NT2/D1 (cell line): Measurements from ENCODE around the gene STX11.

ENCODE experiments used
- DNase-seq: peaks from one replicate; pipeline ENCODE4 v3.0.0-alpha.2; 2011; ENCODE audit warnings: low read depth, low spot score
- H3K27me3 ChIP-seq: 2 replicates; pipeline ENCODE4 v1.6.0; 2011; ENCODE audit warnings: mild to moderate bottlenecking; ENCODE audit not compliant: insufficient read length, insufficient read depth
- H3K36me3 ChIP-seq: 2 replicates; pipeline ENCODE4 v1.6.1; 2011; ENCODE audit warnings: mild to moderate bottlenecking, low read length, mixed read lengths; ENCODE audit not compliant: insufficient read depth, insufficient read length
- H3K4me1 ChIP-seq: 2 replicates; pipeline ENCODE4 v1.5.1; 2011; ENCODE audit not compliant: insufficient read depth, insufficient read length
- H3K4me3 ChIP-seq: 2 replicates; pipeline ENCODE4 v1.5.1; 2011; ENCODE audit warnings: low read depth; ENCODE audit not compliant: insufficient read length
- H3K9ac ChIP-seq: 2 replicates; pipeline ENCODE4 v1.6.0; 2011; ENCODE audit warnings: low read depth; ENCODE audit not compliant: insufficient read length
- H3K9me3 ChIP-seq: 2 replicates; pipeline ENCODE4 v1.5.1; 2011; ENCODE audit warnings: mild to moderate bottlenecking, low read length; ENCODE audit not compliant: insufficient read depth
- SUZ12 ChIP-seq: IDR thresholded peaks from 2 replicates; pipeline ENCODE4 v1.6.1; 2011; ENCODE audit not compliant: insufficient read length, insufficient read depth; ENCODE audit errors: extremely low read depth
- YY1 ChIP-seq: IDR thresholded peaks from 2 replicates; pipeline ENCODE4 v1.6.1; 2011; ENCODE audit not compliant: insufficient read length, insufficient read depth
- ZNF274 ChIP-seq: IDR thresholded peaks from 2 replicates; pipeline ENCODE4 v1.6.1; 2011; ENCODE audit warnings: mild to moderate bottlenecking, low read depth, low read length

Gene STX11

DNA sequence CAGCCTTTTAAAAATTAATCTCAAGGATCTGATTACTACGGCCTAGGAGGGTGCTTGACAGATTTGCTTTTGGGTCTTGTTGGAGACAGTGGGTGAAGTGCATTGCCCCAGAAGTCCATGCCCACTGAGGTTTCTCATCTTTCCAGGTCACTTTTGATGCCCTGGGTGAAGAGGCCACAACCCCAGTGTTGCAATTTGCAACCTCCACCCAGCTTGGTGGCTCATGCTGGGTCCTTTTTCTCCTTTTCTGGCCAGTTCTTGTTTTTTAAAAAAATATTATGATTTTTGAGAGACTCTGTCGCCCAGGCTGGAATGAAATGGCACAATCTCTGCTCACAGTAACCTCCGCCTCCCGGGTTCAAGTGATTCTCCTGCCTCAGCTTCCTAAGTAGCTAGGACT is 9.4 kb downstream of the STX11 start:
- DNase-seq = no peak
- Histone ChIP-seq H3K27me3 (no peaks in the 10 kb centered on the region), H3K4me3 (no peak overlapping the region), H3K36me3 (no peaks in the 10 kb centered on the region), H3K9ac (no peak overlapping the region), H3K4me1 (no peaks in the 10 kb centered on the region), H3K9me3 (no peaks in the 10 kb centered on the region)
- TF ChIP-seq ZNF274 = no peak
- no peak for TF ChIP-seq YY1
- no peak for TF ChIP-seq SUZ12

DNA sequence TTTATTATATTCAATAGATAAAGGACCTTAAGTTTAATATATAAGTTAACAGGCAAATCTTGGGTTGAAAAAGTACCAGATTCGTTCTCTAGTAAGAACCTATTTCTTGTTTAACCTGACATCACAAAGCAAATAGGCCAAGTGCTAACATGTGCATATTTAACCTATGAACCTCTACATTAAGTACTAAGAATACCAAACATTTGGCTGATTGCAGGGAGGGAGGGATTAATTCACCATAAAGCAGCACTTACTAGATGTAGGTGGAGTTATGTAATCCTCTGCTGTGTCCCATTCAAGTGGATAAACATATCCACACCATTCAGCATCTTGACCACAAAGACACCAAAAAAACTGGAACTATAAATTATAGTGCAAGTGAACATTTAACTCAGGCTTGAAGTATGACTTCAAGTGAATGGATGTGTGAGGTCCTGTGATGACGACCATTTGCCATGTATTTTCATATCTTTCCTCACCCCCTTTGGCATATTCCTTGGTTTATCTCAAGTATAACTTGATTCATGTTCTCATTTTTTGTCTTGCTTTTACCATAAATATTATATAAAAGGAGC is 10.2 kb downstream of the STX11 start:
- H3K4me1 ChIP-seq = no peaks in the 10 kb centered on the region
- no peak for DNase-seq
- H3K27me3 ChIP-seq = no peaks in the 10 kb centered on the region
- H3K4me3 ChIP-seq = no peak overlapping the region
- no peaks in the 10 kb centered on the region for H3K36me3 ChIP-seq
- no peaks in the 10 kb centered on the region for H3K9me3 ChIP-seq
- H3K9ac ChIP-seq = no peak overlapping the region
- TF ChIP-seq ZNF274 = no peak
- TF ChIP-seq YY1 = no peak

DNA sequence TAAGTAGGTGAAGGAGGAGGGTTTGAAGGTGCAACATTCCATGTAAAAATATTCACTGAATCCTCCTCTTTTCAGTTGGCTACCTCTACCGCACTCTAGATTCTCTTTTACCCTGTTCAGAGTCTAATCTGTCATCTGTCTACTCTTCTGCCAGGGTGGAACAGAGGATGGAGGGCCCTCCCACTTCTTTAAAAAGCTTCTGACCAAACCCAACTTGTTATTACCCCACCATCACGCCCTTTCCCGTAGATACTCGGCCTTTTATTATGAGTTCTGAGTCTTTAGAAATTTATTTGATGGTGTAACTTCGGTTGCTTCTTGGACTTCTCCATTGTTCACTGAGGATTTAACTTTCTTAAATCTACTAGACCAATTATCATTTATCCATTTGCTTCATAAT is 11.7 kb downstream of the STX11 start:
- H3K4me1 ChIP-seq = no peaks in the 10 kb centered on the region
- H3K36me3 ChIP-seq = no peaks in the 10 kb centered on the region
- DNase-seq = no peak
- no peak overlapping the region for H3K9ac ChIP-seq
- no peak overlapping the region for H3K4me3 ChIP-seq
- H3K27me3 ChIP-seq = no peaks in the 10 kb centered on the region
- H3K9me3 ChIP-seq = no peaks in the 10 kb centered on the region
- TF ChIP-seq YY1 = no peak

DNA sequence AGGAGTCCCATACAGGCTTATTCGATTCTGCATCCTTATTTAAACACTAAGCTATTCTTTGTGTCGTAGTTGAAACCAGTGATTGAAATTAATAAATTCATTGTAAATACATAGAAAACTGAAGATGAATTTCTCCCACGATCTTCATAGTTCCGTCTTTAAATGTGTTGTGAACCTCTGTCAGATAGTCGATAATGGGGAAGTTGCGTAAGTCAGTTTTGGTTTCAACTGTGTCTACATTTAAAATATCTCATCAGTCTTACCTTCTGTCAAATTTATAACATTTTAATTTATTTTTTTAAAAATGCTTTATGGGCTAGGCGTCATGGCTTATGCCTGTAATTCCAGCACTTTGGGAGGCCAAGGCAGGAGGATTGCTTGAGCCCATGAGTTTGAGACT is 12.7 kb downstream of the STX11 start:
- Histone ChIP-seq H3K9ac (no peak overlapping the region), H3K27me3 (no peaks in the 10 kb centered on the region), H3K4me3 (no peak overlapping the region), H3K9me3 (no peaks in the 10 kb centered on the region), H3K36me3 (no peaks in the 10 kb centered on the region), H3K4me1 (no peaks in the 10 kb centered on the region)
- DNase-seq = no peak
- no peak for TF ChIP-seq YY1
- no peak for TF ChIP-seq SUZ12
- no peak for TF ChIP-seq ZNF274

DNA sequence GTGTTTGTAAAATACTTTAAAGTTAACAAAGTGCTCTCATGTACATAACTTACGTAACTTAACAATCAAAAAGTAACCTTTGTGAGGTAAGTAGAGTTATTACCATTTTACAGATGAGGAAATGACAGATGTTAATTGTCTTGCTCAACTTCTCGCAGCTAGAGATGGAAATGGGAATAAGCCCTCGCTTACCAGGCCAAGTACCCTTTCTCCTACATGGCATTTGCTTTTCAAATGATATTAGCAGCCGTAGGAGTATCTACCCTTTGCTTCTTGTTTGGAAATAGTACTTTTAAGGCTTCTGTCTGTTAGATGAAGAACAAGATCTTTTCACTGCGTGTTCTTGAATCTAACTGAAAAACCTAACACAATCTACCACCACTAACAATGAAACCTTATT is 15.5 kb downstream of the STX11 start:
- Histone ChIP-seq H3K4me1 (no peaks in the 10 kb centered on the region), H3K9me3 (no peaks in the 10 kb centered on the region), H3K4me3 (no peak overlapping the region), H3K36me3 (no peaks in the 10 kb centered on the region), H3K27me3 (no peaks in the 10 kb centered on the region), H3K9ac (no peak overlapping the region)
- DNase-seq = no peak
- TF ChIP-seq YY1 (no peak), ZNF274 (no peak), SUZ12 (no peak)

DNA sequence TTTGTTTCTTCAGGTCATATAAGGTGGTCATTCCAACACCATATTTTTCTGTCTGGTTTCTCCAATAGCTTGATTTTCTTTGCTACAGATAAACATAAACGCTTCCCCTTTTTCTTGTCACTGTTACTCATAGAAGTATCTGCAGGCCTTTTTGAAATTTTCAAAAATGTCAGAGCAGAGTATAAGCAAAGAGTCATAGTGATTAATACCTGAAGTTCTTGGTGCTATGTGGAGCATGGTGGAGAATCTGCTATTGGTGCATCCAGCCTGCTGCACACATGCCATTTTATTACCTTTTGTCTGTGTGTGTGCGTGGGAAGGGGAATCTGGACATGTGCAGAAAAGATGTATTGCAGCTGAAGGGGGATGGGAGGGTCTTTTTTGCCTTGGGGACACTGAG is 19.7 kb downstream of the STX11 start:
- no peaks in the 10 kb centered on the region for H3K4me1 ChIP-seq
- H3K36me3 ChIP-seq = no peaks in the 10 kb centered on the region
- H3K4me3 ChIP-seq = no peak overlapping the region
- no peaks in the 10 kb centered on the region for H3K9me3 ChIP-seq
- no peak for DNase-seq
- H3K27me3 ChIP-seq = no peaks in the 10 kb centered on the region
- H3K9ac ChIP-seq = no peak overlapping the region
- no peak for TF ChIP-seq YY1
- TF ChIP-seq ZNF274 = no peak
- no peak for TF ChIP-seq SUZ12

DNA sequence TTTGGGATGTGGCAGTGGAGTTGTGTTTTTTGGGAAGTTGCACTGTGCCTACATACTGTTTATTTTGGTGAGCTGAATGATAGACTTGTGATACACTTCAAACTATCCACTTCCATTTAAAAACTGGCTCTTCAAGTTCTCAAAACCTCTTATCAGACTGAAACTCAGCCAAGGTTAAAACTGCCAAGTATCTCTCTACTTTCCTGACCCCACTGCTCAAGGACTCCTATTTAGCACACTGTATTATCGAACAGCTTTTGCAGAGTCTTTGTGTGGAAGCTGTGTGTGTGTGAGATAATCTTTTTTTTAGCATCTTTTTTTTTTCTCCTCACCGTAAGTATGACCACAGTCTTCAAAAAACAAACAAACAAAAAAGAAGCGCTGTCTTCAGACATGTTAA is 21.1 kb downstream of the STX11 start:
- TF ChIP-seq SUZ12 (no peak), ZNF274 (no peak), YY1 (no peak)
- H3K4me1 ChIP-seq = no peaks in the 10 kb centered on the region
- DNase-seq = no peak
- no peaks in the 10 kb centered on the region for H3K27me3 ChIP-seq
- H3K4me3 ChIP-seq = no peak overlapping the region
- H3K36me3 ChIP-seq = no peaks in the 10 kb centered on the region
- no peak overlapping the region for H3K9ac ChIP-seq
- H3K9me3 ChIP-seq = no peaks in the 10 kb centered on the region

DNA sequence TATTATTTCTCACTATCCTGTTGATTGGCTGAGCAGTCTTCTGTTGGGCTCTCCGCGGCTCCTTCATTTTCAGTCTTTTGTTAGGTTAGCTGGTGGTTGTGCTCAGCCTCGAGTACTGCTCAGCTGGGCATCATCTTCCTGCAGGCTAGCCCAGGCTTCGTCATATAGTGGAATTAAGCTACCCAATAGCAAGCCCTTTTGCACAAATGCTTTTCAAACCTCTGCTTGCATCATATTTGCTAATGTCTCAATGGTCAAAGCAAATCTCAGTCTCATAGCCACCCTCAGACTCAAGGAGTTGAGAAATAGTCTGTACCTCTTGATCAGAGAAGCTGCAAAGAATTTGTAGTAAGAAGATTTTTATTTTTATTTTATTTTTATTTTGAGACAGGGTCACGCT is 23.7 kb downstream of the STX11 start:
- H3K4me3 ChIP-seq = no peak overlapping the region
- no peaks in the 10 kb centered on the region for H3K27me3 ChIP-seq
- no peak for TF ChIP-seq SUZ12
- no peak for TF ChIP-seq YY1
- no peak for TF ChIP-seq ZNF274
- no peaks in the 10 kb centered on the region for H3K9me3 ChIP-seq
- DNase-seq = no peak
- no peaks in the 10 kb centered on the region for H3K4me1 ChIP-seq
- H3K36me3 ChIP-seq = no peaks in the 10 kb centered on the region
- no peak overlapping the region for H3K9ac ChIP-seq
